GM12801 (cell line): ENCODE results near the gene EIPR1.

Source experiments
- TF ChIP-seq, protein P1 (sequence below): IDR thresholded peaks from one replicate; pipeline ENCODE4 v1.5.1; 2011; ENCODE audit warnings: control low read depth; ENCODE audit not compliant: insufficient read length; ENCODE audit errors: extremely low read depth

EIPR1 gene

DNA sequence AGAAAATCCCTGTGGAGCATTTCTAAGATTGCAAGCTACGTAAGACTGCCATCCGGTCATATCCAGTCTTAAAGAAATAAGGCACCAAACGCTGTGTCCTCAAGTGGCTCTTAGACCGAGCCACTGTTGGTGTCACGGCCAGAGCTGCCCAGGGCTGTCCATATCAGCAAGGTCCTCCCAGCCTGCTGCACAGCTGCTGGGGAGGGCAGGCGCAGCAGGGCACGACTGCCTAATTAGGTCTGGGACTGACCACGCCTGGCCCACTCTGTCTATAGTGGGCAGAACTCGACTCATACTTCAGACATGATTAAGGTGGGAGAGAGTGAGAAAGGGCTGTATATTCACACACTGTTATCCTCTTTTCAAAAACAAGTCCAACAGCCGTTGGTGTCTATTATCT is 39.3 kb downstream of the EIPR1 start:
- TF ChIP-seq, protein P1, sequence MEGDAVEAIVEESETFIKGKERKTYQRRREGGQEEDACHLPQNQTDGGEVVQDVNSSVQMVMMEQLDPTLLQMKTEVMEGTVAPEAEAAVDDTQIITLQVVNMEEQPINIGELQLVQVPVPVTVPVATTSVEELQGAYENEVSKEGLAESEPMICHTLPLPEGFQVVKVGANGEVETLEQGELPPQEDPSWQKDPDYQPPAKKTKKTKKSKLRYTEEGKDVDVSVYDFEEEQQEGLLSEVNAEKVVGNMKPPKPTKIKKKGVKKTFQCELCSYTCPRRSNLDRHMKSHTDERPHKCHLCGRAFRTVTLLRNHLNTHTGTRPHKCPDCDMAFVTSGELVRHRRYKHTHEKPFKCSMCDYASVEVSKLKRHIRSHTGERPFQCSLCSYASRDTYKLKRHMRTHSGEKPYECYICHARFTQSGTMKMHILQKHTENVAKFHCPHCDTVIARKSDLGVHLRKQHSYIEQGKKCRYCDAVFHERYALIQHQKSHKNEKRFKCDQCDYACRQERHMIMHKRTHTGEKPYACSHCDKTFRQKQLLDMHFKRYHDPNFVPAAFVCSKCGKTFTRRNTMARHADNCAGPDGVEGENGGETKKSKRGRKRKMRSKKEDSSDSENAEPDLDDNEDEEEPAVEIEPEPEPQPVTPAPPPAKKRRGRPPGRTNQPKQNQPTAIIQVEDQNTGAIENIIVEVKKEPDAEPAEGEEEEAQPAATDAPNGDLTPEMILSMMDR: no peak

DNA sequence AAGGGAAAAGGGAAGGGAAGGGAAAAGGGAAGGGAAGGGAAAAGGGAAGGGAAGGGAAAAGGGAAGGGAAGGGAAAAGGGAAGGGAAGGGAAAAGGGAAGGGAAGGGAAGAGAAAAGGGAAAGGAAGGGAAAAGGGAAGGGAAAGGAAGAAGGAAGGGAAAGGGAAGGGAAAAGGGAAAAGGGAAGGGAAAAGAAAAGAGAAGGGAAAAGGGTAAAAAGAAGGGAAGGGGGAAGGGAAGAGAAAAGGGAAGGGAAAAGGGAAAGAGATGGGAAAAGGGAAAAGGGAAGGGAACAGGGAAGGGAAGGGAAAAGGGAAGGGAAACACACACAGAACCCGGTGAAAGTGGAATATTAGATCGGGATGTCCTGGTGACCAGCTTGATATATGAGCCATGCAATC is 40.8 kb downstream of the EIPR1 start:
- TF ChIP-seq, protein P1: no peak

DNA sequence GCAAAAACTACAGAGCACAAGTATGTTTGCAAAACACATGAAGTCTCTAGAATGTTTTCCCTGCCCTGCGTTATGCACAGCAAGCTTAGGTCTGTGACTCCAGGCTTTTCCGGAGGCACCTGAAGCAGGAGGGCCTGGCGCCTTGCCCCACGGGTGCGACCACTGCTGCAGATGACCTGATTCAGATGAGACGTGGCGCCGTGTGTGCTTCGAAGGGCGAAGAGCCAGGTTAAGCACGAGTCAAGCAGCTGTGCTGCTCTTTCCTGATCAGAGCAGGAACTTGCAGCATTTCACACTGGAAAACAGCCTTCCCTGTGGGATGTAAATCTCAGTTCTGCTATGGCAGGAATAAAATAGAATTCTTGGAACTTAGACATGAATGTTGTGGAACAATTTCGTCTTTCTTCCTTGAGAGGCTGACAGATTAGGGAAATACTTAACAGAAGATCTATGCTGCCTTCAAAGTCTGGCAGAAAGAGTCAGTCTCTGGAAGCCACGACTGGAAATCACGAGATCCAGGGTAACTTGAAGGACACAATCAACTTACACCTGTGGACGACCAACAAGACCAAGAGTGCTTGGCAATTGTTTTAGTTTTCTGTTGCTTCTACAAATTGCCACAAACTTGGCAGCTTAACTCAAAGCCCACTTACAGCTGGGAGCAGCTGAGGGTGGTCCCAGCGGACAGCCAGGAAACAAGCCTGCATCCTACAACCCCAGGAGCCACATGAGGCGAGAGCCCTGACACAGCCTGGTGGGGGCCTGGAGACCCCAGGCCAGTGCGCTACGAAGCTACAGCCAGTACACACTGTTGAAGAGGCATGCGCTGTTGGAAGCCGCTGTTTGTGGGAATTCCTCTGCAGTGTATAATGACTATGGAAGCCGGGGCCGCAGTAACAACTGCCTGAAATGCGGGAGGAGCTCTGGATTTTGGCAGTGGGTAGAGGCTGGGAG is 42.9 kb downstream of the EIPR1 start:
- TF ChIP-seq, protein P1: no peak

DNA sequence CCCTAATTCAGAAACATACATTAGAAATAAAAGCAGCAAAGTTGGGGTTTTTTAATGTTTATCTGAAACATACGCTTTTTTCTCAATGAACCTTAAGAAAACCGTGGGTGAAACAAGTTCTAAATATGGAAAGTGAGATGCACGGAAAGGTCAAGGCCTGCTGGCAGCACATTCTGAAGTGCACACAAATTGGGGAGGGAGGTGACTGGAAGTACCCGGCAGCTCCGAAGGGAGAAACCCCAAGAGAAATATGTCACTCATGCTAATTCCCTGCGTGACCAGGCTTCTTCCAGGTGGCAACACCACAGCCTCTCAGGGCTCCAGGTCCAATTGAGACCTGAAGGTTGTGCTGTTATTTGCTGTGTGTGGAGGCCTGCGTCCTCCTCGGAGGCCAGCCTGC is 45.5 kb downstream of the EIPR1 start:
- TF ChIP-seq, protein P1: no peak

DNA sequence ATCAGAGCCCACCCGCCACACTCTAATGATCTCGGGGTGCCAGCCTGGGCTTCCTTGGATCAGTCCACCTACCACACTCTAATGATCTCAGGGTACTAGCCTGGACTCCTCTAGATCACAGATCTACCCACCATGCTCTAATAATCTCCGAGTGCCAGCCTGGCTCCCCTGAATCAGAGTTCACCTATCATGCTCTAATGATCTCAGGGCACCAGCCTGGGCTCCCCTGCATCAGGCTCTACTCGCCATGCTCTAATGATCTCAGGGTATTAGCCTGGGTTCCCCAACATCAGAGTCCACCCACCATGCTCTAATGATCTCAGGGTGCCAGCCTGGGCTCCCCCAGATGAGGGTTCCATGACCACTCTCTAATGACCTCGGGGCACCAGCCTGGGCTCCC is 48.1 kb downstream of the EIPR1 start:
- TF ChIP-seq, protein P1: no peak

DNA sequence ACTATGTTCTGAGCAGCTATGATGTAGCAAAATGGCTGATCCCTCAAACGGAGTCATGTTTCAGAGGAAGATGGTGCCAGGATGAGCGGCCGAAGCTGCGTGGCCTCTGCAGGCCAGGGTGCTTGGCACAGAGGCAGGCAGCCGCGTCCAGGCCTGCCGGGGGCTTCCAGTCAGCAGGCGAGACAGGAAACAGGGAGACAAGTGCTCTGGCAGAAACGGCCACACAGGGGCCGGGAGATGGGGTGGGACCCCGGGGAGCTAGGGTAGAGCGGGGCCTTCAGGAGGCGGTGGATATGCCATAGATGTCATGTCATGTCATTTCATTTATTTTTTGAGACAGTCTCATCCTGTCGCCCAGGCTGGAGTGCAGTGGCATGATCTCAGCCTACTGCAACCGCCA is 50.7 kb downstream of the EIPR1 start:
- TF ChIP-seq, protein P1: no peak

DNA sequence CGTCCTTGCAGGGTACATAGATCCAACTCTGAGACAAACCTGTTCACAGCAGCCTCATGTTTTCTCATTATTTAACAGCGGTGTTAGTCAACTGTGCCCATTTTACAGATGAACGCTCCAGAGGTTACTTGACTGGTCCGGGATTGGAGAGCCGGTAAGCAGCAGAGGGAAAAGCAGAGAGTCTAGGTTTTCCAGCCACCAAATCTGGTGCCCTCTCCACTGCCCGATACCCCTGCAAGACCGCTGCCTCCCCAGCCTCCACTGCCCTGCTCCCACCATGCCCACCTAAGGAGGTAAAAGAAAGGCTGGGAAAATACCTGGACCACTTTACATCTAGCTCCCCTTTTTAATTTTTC is 51.5 kb downstream of the EIPR1 start:
- TF ChIP-seq, protein P1: no peak
